Fibroblast of villous mesenchyme (primary cell): ENCODE measurements around the gene ARPIN. TPM values are rescaled to one million over a fixed set of nuclear protein-coding genes. Genes with fewer than 3 reads are reported as not detected.
"Not testable (repeated sequence)": the region's sequence is repeated elsewhere in the genome, so short reads cannot be mapped to it uniquely, and the experiment has no call there.

Experiments
- DNase-seq: peaks from one replicate; pipeline ENCODE4 v3.0.0-alpha.2; 2010; ENCODE audit warnings: low read depth
- H3K4me3 ChIP-seq: 2 replicates; pipeline ENCODE4 v1.5.1; 2011; ENCODE audit warnings: low read depth, mild to moderate bottlenecking, low read length
- total RNA-seq: library from RNA; depleted of rRNA; stranded (reverse); fragments of >200 nt; gene quantifications from 2 replicates; pipeline ENCODE4 v1.2.3, GENCODE V29; 2012
- TF ChIP-seq, protein P1 (sequence below): IDR thresholded peaks from 2 replicates; pipeline ENCODE4 v1.5.1; 2012; ENCODE audit warnings: low read depth, mild to moderate bottlenecking, low read length; ENCODE audit not compliant: insufficient read depth

Gene ARPIN
- total RNA-seq, 1 donor: 10.8 TPM

DNA sequence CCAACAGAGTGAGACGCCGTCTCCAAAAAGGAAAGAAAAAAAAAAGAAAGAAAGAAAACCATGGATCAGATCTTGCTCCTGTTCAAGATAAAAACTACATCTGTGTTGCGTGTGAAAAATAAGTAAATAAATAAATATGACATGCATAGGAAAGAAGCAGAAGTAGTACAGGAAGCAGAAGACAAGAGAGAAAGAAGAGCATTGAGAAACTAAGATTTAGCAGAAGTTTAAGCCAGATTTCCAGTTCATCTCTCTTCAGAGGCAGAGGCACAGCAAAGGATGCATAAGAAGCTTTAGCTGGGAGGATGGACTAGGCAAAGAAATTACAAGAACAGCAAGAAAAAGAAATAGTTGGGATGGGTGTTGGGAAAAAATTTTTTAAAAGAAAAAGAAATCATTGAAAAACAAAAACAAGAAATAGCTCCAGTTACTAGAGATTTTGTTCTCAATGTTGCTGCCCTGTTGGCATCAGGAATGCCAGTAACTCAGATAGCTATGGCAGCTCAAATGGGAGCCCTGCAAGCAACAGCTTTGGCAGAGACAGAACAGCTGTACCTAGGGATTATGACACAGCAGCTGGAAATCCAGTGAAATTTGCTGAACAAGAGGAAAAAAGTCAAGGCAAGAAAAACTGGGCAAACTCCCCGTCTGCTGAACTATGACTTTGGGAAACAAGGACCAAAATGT lies 36.2 kb downstream of the ARPIN start:
- DNase-seq: peak; percentile 6
- TF ChIP-seq, protein P1, sequence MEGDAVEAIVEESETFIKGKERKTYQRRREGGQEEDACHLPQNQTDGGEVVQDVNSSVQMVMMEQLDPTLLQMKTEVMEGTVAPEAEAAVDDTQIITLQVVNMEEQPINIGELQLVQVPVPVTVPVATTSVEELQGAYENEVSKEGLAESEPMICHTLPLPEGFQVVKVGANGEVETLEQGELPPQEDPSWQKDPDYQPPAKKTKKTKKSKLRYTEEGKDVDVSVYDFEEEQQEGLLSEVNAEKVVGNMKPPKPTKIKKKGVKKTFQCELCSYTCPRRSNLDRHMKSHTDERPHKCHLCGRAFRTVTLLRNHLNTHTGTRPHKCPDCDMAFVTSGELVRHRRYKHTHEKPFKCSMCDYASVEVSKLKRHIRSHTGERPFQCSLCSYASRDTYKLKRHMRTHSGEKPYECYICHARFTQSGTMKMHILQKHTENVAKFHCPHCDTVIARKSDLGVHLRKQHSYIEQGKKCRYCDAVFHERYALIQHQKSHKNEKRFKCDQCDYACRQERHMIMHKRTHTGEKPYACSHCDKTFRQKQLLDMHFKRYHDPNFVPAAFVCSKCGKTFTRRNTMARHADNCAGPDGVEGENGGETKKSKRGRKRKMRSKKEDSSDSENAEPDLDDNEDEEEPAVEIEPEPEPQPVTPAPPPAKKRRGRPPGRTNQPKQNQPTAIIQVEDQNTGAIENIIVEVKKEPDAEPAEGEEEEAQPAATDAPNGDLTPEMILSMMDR: no peak
- no peak overlapping the region for H3K4me3 ChIP-seq

DNA sequence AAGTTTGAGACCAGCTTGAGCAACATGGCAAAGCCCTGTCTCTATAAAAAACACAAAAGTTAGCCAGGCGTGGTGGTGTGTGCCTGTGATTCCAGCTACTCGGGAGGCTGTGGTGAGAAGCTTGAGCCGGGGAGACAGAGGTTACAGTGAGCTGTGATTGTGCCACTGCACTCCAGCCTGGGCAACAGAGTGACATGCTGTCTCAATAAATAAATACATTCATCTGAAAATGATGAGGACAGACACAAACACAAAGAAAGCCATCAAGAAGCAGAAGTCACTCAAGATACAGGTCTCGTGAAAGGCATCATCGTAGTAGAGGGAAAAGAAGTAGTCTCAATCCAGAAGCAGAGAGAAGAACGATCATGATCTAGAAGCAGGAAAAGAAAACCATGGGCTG lies 37.0 kb downstream of the ARPIN start:
- H3K4me3 ChIP-seq: no peak overlapping the region
- DNase-seq: no peak
- TF ChIP-seq, protein P1: no peak

DNA sequence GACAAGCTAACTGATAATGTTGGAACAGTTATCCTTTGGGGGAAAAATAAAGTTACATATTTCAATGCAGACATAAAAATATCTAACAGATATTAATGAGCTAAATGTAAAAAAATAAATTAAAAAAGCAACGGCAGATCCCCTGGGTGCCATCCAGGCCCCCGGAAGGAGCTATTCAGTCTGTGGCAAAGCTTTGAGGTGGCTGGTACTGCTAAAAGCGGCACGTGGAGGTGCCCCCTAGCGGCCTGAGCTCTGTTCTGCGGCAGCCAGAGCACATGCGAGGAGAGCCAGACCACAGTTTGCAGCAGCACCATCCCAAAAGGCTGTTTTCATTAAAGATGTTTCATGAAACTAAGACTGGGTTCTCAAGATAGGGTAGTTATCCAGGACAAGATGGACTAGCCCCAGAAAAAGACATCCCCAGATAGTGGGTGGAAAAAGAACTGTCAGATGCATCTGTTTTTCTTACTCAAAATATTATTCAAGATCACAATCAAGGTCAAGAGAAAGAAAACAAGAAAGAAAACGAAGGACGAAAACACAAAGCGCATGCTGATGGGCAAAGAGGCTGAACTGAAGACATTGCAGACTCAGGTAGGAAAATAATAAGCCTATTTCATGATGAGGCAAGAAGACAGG lies 37.7 kb downstream of the ARPIN start:
- no peak overlapping the region for H3K4me3 ChIP-seq
- DNase-seq: peak; percentile 72
- TF ChIP-seq, protein P1: peak; percentile 97

DNA sequence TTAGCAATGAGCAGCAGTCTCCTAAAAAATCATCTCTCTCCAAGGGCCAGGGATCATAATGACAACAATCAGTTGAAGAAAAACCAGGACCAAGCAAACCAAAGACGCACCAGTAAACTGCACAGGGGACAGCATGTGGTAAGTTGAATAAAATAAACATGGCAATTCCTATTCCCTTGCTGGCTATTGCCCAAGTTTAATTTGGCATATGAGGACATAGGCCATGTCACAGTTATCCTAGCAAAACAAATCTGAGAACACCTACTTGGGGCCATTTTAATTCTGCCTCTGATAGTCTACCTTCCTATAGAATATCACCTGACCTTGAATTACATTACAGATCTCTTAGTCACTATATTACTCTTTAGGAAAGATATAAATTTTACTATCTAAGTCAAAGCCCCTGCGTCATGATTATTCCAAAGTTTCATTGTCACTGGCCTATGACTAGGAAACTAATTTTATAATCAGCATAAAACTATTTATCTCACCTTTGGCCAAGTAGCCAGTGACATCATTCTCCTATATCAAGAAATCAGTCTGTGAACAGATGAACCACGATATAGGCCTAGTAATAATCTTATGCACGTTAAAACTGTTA lies 42.0 kb downstream of the ARPIN start:
- TF ChIP-seq, protein P1: no peak

DNA sequence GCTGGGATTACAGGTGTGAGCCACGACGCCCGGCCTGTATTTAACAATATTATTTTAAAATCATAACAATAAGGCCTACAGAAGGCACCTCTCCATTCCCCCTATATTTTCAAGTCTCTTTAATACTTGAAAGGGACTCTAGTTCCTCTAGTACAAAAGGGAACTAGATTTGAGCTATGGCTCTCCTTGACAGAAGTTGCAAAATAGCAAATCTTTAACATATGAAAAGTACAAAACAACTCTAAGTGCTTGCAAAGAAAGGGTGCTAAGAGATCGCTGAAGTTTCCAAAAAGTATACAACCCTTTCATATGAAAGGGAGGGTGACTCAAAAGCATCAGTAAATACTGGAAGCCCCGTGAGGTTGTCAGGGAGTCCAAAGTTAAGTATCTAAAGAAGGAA lies 42.7 kb downstream of the ARPIN start:
- H3K4me3 ChIP-seq: no peak overlapping the region
- TF ChIP-seq, protein P1: no peak
- DNase-seq: no peak

More for the DNA sequence above, 42.0 kb downstream of the ARPIN start:
- H3K4me3 ChIP-seq: no peak overlapping the region
- DNase-seq: no peak

DNA sequence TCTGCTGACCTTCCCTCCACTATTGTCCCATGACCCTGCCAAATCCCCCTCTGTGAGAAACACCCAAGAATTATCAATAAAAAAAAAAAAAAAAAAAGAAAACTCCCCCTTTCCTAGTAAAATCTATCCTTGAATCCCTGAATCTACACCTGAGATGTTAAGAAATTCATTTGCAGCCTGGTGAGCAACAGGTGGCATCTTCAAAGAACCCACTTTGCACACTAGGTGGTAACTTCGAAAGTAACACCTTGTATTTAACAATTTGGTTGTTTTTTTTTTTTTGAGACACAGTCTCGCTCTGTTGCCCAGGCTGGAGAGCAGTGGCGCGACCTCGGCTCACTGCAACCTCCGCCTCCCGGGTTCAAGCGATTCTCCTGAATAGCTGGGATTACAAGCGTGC lies 43.3 kb downstream of the ARPIN start:
- DNase-seq: not testable (repeated sequence)

DNA sequence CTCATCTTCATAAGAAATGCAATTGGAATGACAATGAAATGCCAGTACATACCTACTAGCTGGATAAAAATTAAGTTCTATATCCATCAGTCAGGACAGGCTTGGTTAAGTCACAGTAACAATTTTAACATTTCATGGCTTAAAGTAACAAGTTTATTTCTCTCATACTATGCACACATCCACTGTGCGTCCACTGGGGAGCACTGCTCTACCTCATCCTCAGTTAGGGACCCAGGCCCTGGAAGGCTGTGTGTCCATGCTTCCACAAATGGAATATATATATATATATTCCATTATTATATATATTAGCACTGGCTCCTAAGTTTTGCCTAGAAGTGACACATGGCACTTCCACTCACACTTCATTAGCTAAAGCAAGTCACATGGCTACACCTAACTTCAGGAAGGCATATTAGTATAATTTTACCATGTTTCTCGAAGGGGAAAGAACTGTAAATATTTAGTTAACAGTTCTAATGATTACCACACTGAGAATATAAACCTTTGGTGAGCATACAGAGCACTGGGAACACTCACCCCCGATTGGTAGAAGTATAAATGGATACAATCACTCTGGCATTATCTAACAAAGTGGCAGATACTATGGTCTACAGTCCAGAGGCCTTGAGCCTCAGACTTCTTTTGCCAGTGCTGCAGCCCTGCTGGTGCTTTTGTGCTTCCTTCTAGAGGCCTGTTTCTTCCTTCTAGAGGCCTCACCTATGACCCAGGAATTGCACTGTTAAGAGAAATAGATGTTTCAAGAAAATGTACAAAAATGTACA lies 47.6 kb downstream of the ARPIN start:
- TF ChIP-seq, protein P1: peak; percentile 5
- DNase-seq: no peak
- H3K4me3 ChIP-seq: no peak overlapping the region

More for the DNA sequence above, 43.3 kb downstream of the ARPIN start:
- H3K4me3 ChIP-seq: not testable (repeated sequence)
